HG02610 (cell line): ENCODE measurements around the gene HDAC10.
"Not testable (repeated sequence)": the region's sequence is repeated elsewhere in the genome, so short reads cannot be mapped to it uniquely, and the experiment has no call there.

ENCODE experiments used
- ATAC-seq: cut with Tn5 transposase; IDR thresholded peaks from one replicate; pipeline ENCODE4 v1.9.1; 2021; ENCODE audit warnings: mild to moderate bottlenecking, moderate library complexity; ENCODE audit not compliant: unreplicated experiment

HDAC10 gene

DNA sequence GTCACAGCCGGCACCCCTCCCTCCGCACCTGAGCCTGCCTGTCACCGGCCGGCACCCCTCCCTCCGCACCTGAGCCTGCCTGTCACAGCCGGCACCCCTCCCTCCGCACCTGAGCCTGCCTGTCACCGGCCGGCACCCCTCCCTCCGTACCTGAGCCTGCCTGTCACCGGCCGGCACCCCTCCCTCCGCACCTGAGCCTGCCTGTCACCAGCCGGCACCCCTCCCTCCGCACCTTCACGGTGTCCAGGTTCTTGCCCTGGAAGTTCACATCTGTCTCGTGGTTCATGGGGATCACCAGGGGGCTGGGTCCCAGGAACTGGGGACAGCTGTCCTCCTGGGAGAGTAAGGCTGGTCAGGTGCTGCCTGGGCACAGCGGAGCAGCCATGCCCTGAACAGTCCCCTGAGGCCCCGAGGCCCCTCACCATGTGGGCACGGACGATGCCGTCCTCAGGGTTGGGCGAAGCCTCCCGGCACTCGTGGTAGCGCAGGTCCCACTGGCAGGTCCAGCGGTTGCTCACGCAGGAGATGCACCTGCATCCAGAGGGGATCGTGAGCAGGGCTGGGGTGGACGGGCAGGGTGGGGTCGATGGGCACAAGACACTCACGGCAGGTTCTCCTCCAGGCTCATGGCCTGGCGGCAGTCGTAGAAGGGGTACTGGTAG is 34.6 kb upstream of the HDAC10 start:
- no peak for ATAC-seq

DNA sequence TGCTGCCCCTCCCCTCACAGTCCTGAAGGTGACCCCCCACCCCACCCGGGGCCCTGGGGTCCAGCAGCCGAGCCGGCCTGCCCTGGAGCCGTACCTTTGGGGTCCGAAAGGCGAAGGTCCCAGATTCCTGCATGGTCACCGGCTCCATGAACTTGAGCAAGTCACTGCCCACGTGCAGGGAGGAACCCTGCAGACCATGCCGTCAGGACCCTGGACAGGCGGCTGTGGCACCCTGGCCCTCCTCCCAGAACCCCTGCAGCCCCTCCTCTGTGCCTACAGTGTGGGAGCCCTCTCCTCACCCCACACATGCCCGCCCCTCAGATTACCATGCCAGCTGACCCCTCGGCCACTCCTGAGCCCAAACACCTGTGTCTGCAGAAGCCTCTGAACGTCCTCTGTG is 33.4 kb upstream of the HDAC10 start:
- ATAC-seq: no peak

DNA sequence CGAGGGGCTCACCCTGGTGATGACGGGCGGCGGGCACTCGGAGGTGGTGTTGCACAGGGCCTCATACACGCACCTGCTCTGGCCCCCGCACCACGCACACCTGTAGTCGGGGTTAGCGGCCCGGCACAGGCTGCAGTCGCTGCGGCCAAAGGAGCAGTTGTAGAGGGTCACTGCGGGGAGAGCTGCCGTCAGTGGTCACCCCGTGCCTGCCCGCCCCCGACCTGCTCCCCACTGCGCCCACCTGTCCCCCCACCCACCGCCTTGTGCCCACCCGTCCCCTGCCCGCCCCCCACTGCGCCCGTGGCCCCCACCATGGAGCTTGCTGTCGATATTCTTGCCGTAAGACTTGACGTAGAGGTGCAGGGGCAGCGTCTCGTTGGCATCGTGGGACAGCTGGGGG is 32.8 kb upstream of the HDAC10 start:
- no peak for ATAC-seq

DNA sequence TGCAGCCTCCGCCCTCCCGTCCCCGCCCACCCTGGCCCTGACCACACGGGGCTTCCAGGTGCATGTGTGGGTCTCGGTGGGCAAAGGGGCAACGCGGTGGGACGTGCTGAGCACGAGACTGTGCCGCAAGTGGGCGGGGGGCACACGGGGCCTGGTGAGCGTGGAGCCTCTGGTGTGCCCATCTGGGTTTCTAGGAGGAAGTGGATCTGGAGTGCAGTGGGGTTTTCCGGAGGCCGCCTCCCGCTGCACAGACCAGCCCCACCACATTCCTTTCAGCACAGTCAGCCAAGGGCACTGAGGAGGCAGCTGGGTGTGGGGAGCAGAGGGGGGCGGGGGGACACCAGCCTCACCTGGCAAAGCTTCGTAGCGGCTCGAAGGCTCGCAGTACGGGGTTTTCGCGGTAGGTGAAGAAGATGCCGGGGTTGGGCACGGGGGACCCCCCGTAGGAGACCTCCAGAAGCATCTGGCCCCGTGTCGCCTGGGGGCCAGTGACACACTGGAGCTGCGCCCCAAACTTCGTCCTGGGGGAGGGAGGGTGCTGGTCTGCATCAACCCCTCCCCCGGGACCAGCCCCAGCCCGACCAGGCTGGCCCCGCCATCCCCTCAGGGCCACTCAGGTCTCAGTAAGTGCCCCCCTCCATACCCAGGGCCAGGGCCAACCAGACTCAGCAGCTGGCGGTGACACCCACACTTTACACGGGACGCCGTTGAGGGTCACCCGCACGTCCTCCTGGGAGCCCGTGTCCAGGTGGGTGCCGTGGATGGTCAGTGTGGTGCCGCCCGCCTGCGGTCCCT is 31.5 kb upstream of the HDAC10 start:
- ATAC-seq: no peak

DNA sequence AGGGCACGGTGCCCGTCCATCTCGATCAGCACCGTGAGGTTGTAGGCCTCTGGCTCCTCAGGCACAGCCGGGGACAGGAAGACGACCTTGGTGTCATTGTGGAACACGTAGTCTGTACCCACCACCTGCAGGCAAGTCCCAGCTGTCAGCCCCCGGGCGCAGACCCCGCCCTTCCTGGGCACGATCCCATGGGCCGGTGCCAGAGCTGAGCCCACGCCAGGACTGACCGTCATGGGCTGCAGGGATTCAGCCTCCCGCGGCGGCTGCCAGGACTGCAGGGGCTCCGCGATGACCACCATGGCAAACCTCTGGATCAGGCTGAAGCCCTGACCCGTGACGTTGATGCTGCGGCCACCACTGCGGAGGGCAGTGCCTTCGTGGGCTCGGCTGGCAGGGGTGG is 30.9 kb upstream of the HDAC10 start:
- ATAC-seq: no peak

DNA sequence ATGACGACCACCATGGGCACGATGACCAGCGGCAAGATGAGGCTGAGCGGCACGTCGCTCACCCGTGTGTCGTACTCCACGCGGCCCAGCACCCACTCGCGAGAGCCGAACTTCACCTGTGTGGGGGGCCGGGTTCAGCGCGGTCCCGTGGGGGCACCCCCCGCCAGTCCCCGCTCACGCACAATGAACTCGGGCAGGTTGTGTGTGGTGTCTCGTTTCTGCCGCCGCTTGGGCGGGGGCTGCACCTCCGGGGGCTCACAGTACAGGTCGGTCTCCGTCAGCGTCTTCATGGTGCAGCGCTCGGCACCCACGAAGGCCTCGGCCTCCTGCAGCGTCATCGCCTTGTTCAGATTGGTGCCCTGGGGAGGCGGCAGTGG is 30.3 kb upstream of the HDAC10 start:
- ATAC-seq: no peak

DNA sequence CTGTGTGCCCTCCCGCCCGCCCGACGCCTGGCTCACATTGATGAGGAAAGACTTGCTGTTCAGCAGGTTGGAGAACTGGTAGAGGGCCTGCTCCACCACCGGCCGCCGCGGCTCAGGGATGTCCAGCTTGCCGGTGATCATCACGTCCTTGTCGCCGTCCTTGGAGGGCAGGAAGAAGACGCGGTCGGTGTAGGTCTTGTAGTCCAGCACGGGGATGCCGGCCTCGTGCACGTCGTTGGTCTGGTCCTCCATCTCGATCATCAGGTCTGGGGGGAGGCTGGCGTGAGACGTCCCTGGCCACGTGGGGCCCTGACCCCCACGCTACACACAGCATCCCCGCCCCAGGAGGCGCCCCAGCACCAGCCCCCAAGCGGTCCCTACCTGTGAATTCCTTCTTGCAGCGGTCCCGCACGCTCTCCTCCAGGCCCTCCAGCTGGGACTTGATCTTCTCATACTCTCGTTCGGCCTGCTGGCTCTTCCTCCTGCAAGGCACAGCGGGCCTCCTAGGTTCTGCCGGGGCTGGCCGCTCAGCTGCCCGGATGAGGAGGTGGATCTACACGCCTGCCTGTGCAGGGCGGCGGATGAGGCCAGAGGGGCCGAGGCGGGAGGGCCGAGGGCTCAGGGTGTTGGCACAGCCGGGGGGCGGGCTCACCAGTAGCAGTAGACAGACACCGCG is 29.8 kb upstream of the HDAC10 start:
- ATAC-seq: no peak

DNA sequence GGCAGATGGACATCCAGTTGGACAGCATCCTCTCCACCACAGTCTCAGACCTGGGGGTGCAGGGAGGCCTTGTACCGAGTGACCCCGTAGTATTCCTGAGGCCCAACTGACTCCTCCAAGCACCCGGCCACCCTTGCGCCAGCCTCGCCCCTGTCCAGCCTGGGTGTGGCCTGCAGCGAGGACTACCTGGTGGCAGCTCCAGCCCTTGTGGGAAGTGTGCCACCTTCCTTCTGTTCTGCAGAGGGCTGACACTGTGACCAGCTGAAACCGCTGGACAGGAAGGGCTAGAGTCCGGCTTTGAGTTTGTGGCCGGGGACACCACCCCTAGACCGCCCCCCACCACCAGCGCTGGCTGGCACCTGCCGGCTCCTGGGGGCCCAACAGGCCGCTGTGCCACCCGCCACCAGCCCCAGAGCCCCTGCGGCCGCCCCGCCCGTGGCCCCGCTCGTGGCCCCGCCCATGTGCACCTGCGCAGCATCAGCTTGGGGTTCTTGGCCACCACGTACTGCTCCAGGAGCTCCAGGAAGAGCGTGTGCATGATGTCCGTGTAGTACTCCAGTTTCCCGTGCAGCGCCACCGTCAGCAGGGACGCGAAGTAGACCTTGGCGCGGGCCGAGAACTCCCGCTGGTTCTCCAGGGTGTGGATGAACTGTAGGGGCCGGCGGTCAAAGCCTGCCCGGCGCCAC is 29.1 kb upstream of the HDAC10 start:
- no peak for ATAC-seq

DNA sequence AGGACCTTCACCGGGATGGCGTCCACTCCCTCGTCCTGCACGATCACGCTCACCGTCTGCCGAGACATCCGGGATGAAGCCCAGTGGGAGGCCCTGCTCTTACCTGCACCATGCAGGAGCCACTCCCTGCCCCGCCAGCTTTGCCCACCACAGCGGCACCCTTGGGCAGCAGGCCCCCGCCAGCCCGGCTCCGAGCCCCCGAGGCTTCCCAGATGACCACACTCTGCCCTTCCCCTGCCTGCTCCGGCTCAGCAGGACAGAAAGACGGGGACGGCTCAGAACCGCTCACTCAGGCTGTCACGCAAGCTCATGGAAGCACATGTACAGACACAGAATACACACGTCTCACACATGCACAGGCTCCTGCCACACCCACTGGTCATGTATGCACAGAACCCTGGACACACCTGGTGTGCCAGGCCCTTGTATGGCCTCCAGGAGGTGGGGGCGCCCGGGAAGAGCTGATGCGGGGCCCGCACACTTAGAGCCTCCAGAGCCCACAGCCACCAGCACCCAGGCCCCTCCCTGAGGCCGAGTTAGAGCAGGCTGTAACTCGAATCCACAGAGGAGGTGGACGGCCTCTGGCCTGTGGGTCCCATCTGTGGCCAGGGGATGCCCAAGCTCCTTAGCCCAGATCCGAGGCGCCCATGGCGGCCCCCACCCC is 28.0 kb upstream of the HDAC10 start:
- no peak for ATAC-seq

DNA sequence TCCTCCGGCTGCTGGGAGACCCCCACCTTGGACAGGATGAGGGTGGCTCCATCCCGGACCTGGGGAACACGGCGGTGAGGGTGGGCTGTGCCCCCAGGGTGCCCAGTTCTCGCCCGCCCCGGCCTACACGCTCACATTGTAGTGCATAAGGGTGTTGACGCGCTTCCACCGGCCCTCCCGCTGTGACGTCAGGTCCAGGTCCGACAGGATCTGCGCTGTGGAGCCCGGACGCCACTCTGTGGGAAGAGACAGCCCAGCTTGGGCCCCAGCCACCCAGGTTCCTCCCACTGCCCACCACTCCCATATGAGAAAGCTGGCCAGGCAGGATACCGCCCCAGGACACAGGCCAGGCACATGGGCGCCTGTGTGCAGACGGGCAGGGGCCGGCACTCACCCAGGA is 27.4 kb upstream of the HDAC10 start:
- no peak for ATAC-seq

DNA sequence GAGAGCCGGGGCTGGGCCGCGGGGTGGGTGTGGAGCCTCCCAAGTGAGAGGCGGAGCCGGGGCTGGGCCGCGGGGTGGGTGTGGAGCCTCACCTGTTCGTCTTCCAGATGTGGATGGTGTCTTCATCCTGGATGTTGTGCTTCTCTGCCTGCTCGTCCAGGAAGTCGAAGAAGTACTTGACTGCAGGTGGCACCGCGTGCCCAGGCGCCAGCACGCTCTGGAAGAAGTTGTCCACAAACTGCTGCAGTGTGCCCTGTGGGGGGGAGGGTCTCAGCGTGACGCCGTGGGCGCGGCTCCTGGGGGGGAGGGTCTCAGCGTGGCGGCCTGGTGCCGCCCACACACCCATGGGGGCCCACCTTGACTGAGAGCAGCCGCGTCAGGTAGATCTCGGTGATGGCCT is 26.7 kb upstream of the HDAC10 start:
- ATAC-seq: no peak

DNA sequence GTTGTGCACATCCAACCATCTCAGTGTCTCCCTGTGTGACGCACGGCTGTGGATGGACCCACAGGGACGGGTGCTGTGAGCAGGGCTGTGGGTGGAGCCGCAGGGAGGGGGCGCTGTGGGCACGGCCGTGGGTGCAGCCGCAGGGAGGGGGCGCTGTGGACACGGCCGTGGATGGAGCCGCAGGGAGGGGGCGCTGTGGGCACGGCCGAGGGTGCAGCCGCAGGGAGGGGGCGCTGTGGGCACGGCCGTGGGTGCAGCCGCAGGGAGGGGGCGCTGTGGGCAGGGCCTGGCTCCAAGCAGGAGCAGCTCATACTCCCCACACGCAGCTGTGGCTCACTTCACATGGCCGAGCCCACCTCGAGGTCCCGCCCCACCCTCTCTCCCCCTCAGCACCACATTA is 25.1 kb upstream of the HDAC10 start:
- no peak for ATAC-seq

DNA sequence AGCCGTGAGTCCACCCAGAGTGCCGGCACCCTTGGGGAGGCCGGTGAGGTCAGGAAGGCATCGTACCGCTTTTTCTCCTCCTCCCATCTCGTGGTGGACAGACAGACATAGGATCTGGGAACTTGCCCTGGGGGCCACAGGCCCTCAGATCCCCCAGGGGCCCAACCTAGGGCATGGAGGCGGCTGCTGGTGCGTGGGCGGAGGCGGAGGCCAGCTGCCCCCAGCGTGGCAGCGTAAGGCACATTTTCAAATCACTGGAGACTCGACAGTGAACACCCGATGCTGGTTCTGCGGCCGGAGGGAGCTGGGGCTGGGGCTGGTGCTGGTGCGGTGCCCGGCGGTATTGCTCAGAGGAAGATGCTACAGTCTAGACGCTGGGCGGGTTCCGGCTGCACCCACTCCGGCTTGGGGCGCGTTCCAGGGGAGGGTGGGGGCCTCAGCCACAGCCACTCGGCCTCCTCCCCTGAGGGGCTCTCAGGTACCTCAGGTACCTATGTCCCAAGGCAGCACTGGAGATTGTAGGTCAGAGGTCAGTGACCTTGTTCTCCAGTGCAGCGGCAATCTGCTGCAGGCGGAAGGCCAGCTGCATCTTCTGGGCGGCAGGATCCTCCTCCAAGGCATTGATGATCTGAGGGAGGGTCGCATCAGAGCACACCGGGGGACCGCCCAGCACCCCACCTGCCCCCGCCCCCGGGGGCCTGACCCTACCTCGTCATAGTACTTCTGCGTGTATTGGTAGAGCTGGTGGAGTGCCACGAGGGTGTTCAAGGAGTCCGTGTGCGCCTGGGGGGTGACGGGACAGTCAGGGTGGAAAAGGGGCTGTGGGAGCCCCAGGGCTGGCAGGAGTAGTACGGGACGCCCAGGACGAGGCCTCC is 24.4 kb upstream of the HDAC10 start:
- ATAC-seq: no peak

DNA sequence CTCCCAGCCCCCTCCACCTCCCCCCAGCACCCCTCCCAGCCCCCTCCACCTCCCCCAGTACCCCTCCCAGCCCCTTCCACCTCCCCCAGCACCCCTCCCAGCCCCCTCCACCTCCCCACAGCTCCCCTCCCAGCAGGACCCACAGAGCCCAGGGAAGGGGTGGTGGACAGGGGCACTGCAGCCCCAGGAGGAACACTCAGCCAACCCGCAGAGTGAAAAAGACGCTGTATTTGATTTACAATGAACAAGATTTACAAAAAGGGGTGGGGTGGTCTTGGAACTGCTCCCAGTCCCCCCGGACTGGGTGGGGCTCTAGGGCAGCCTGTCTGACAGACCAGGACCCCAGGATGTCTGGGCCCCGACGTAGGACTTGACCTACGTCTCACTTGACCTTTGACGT is 23.7 kb upstream of the HDAC10 start:
- ATAC-seq: no peak

DNA sequence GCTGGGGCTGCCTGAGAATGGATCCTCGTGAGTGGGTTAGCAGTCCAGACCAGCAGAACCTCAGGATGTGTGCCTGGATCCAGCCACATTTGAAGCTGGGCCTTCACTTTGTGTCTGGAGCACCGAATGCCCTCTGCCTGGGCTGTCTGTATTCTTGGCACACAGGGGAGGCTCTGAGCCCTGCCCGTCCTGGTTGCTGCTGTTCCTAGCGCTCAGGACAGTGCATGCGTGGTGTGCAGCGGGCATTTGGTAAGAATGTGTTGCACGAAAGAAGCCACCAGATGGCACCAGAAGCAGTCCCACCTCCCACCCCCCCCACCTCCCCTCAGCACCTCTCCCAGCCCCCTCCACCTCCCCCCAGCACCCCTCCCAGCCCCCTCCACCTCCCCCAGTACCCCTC is 23.2 kb upstream of the HDAC10 start:
- ATAC-seq: no peak

DNA sequence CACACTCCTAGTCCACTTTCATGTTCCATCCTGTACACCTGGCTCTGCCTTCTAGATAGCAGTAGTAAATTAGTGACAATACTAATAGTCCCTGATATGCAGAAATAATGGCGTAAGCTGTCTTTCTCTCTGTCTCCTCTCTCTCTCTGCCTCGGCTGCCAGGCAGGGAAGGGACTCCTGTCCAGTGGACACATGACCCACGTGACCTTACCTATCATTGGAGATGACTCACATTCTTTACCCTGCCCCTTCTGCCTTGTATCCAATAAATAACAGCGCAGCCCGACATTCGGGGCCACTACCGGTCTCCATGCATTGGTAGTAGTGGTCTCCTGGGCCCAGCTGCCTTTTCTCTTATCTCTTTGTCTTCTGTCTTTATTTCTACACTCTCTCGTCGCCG is 22.7 kb upstream of the HDAC10 start:
- ATAC-seq: not testable (repeated sequence)

DNA sequence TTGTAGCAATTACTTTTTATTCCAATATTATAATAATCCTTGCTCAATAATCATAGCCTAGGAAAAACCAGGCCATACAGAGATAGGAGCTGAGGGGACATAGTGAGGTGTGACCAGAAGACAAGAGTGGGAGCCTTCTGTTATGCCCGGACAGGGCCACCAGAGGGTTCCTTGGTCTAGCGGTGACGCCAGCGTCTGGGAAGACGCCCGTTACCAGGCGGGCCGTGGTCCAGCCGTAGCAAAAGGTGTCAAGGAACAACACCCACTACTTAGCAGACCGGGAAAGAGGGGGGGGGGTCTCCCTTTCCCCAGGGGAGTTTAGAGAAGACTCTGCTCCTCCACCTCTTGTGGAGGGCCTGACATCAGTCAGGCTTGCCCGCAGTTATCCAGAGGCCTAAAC is 22.3 kb upstream of the HDAC10 start:
- ATAC-seq: not testable (repeated sequence)

DNA sequence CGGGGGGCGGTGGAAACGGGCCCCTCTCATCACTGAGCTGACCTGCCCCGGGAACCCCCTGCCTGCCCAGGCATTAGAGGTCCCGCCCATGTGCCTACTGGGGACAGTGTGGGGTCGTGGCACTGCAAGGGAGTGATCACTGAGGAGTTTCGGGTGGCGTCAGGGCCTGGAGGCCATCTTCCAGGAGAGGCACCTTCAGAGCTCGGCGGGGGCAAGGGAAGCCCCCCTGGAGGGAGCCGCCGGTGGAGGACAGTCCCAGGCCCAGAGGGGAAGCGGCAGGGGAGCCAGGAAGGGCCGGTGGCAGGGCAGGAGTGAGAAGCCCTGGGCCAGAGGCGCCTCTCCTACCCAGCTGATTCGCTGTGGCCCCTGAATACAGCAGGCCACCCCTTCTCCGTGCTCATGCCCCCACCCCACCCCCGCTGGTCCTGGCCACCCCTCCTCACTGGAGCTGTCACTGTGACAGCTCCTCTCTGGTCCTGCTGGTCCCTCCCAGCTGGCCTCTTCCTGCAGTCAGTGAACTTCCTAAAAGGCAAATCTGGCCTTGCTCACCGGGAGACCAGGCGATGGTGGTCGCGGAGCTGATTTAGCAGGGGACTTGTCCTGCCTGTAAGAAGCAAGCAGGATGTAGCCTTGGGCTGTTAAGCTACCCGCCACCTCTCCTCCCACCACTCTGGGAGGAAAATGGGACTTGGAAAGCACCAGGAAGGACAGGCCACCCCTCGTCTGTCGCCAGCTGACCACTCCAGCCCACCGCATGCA is 21.2 kb upstream of the HDAC10 start:
- ATAC-seq: no peak

DNA sequence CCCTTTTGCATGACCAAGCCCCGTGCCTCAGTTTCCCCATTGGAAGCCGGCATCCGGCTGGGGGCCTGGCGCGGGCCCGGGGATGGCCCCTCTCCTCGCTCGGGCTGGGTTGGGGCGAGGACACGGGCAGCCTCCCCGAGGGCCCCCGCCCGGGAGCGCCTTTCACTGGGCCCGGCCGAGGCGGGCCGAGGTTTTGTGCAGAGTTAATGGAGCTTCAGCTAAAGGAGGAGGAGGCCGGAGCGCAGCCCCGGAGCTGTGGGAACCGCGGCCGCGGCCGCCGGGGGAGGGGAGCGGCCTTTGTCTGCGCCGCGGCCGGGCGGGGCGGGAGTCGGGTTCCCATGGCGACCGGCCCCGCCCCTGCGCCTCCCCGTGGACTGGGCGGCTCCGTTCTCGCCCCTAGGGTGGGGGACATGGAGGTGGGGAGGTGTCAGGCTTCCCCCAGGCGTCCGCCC is 20.5 kb upstream of the HDAC10 start:
- ATAC-seq: no peak
